Type B pancreatic cell (in vitro differentiated cells): Measurements from ENCODE around the gene DLX3. TPM values are rescaled to one million over a fixed set of nuclear protein-coding genes. Genes with fewer than 3 reads are reported as not detected.
"Not testable (repeated sequence)": the region's sequence is repeated elsewhere in the genome, so short reads cannot be mapped to it uniquely, and the experiment has no call there.

ENCODE experiments used
- DNase-seq: peaks from one replicate; pipeline ENCODE4 v3.0.0; 2021; ENCODE audit warnings: mixed read lengths; ENCODE audit not compliant: unreplicated experiment; ENCODE audit errors: extremely low spot score
- H3K27ac Mint-ChIP-seq: 2 replicates; pipeline ENCODE4 v1.8.0; 2021; ENCODE audit warnings: mild to moderate bottlenecking, mixed read lengths
- H3K27me3 Mint-ChIP-seq: 2 replicates; pipeline ENCODE4 v1.8.0; 2021; ENCODE audit warnings: mixed read lengths
- H3K36me3 Mint-ChIP-seq: 2 replicates; pipeline ENCODE4 v1.8.0; 2021; ENCODE audit warnings: mixed read lengths
- H3K4me1 Mint-ChIP-seq: one replicate; pipeline ENCODE4 v1.8.0; 2021; ENCODE audit warnings: mixed read lengths; ENCODE audit not compliant: unreplicated experiment
- H3K4me3 Mint-ChIP-seq: 2 replicates; pipeline ENCODE4 v1.8.0; 2021; ENCODE audit warnings: mild to moderate bottlenecking, mixed read lengths
- H3K9me3 Mint-ChIP-seq: 2 replicates; pipeline ENCODE4 v1.8.0; 2021; ENCODE audit warnings: mixed read lengths
- CTCF ChIP-seq: fragments of 200-600 bp; sonication (generic); conservative IDR thresholded peaks from 2 replicates; pipeline ENCODE4 v1.5.0; 2021; ENCODE audit warnings: antibody characterized with exemption, mild to moderate bottlenecking
- long read RNA-seq: library from polyadenylated mRNA; unstranded; transcript quantifications from one replicate; pipeline ENCODE4 v2.0.0, GENCODE V29; 2020
- total RNA-seq: library from RNA; stranded (reverse); gene quantifications from 2 replicates; pipeline ENCODE4 v1.2.1, GENCODE V29; 2021; ENCODE audit warnings: low replicate concordance

Gene DLX3
- 15.9 and 16.7 TPM in 2 replicates for total RNA-seq
- long read RNA-seq, partial matches to known transcripts, result 0 of 1 reads
- long read RNA-seq, other reads (novel, unspliced or antisense), result 0 of 1 reads

- Mint-ChIP-seq H3K27me3 (peaks cover 78% of the 10 kb centered on the region), H3K4me1 (peaks cover 25% of the 10 kb centered on the region), H3K9me3 (no peaks in the 10 kb centered on the region), H3K27ac (peak within 1 kb of the TSS; percentile 79), H3K36me3 (peaks cover 3% of the 10 kb centered on the region), H3K4me3 (peak within 1 kb of the TSS; percentile 95)
- DNase-seq, result peak; percentile 89
- TF ChIP-seq CTCF, result no peak
Measured at GRCh38 chr17:49995055-49995738, at the start of gene DLX3. TSS of gene DLX3 (minus strand) at chr17:49995224. CDS start at chr17:49994998, 226 bp downstream.

- DNase-seq, result no peak
- peaks cover 8% of the 10 kb centered on the region for H3K27me3 Mint-ChIP-seq
- H3K9me3 Mint-ChIP-seq, result no peaks in the 10 kb centered on the region
- H3K4me3 Mint-ChIP-seq, result no peak overlapping the region
- peaks cover 5% of the 10 kb centered on the region for H3K4me1 Mint-ChIP-seq
- no peaks in the 10 kb centered on the region for H3K36me3 Mint-ChIP-seq
- no peak for TF ChIP-seq CTCF
- H3K27ac Mint-ChIP-seq, result no peak overlapping the region
Measured at GRCh38 chr17:50044483-50044882, 49.5 kb upstream of the DLX3 start.

GRCh38 chr17:50043290-50044148 lies 48.5 kb upstream of the DLX3 start:
- Mint-ChIP-seq H3K4me1 (peaks cover 5% of the 10 kb centered on the region), H3K27ac (no peak overlapping the region), H3K36me3 (no peaks in the 10 kb centered on the region), H3K4me3 (no peak overlapping the region), H3K9me3 (no peaks in the 10 kb centered on the region), H3K27me3 (peaks cover 7% of the 10 kb centered on the region)
- TF ChIP-seq CTCF, result no peak
- DNase-seq, result no peak

- Mint-ChIP-seq H3K27me3 (peaks cover 8% of the 10 kb centered on the region), H3K4me3 (no peak overlapping the region), H3K27ac (no peak overlapping the region), H3K36me3 (no peaks in the 10 kb centered on the region), H3K4me1 (peaks cover 1% of the 10 kb centered on the region), H3K9me3 (no peaks in the 10 kb centered on the region)
- TF ChIP-seq CTCF, result no peak
- no peak for DNase-seq
Measured at GRCh38 chr17:50042211-50042610, 47.2 kb upstream of the DLX3 start.

GRCh38 chr17:50040496-50040895 lies 45.5 kb upstream of the DLX3 start:
- not testable (repeated sequence) for H3K27me3 Mint-ChIP-seq, H3K9me3 Mint-ChIP-seq, DNase-seq, H3K4me1 Mint-ChIP-seq, H3K4me3 Mint-ChIP-seq, H3K27ac Mint-ChIP-seq, H3K36me3 Mint-ChIP-seq

GRCh38 chr17:50039058-50039457 lies 44.0 kb upstream of the DLX3 start:
- Mint-ChIP-seq H3K36me3 (no peaks in the 10 kb centered on the region), H3K9me3 (no peaks in the 10 kb centered on the region), H3K4me3 (no peak overlapping the region), H3K27me3 (peaks cover 8% of the 10 kb centered on the region), H3K27ac (no peak overlapping the region), H3K4me1 (peaks cover 9% of the 10 kb centered on the region)
- no peak for TF ChIP-seq CTCF
- DNase-seq, result no peak
